ENCODE data around the gene RACGAP1.

GRCh38 chr12:49961993-49962764, 63.1 kb downstream of the RACGAP1 start:
- TF ChIP-seq PBX3 (IDR thresholded peaks at IDR 0.05) (no peak), POLR2AphosphoS5 (IDR thresholded peaks at IDR 0.05; ENCODE audit: low read depth, low read length) (no peak), EZH2phosphoT487 (IDR thresholded peaks at IDR 0.05; ENCODE audit: borderline replicate concordance, low read depth) (no peak), EP300 (IDR thresholded peaks at IDR 0.05; ENCODE audit: borderline replicate concordance in 1 of 2, low read depth in 1 of 2, low read length in 1 of 2) (no peak), RCOR1 (IDR thresholded peaks at IDR 0.05; ENCODE audit: low read length) (no peak), YY1 (IDR thresholded peaks at IDR 0.05; ENCODE audit: low read depth) (no peak), RFX5 (IDR thresholded peaks at IDR 0.05; ENCODE audit: low read length) (no peak), GATA2 (CRISPR knock-in tag; IDR thresholded peaks at IDR 0.05) (no peak), JUND (IDR thresholded peaks at IDR 0.05) (no peak), NFIC (IDR thresholded peaks at IDR 0.05; ENCODE audit: borderline replicate concordance) (no peak)
- TF ChIP-seq, protein P1, sequence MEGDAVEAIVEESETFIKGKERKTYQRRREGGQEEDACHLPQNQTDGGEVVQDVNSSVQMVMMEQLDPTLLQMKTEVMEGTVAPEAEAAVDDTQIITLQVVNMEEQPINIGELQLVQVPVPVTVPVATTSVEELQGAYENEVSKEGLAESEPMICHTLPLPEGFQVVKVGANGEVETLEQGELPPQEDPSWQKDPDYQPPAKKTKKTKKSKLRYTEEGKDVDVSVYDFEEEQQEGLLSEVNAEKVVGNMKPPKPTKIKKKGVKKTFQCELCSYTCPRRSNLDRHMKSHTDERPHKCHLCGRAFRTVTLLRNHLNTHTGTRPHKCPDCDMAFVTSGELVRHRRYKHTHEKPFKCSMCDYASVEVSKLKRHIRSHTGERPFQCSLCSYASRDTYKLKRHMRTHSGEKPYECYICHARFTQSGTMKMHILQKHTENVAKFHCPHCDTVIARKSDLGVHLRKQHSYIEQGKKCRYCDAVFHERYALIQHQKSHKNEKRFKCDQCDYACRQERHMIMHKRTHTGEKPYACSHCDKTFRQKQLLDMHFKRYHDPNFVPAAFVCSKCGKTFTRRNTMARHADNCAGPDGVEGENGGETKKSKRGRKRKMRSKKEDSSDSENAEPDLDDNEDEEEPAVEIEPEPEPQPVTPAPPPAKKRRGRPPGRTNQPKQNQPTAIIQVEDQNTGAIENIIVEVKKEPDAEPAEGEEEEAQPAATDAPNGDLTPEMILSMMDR (IDR thresholded peaks at IDR 0.05), result no peak
- TF ChIP-seq, protein P2, sequence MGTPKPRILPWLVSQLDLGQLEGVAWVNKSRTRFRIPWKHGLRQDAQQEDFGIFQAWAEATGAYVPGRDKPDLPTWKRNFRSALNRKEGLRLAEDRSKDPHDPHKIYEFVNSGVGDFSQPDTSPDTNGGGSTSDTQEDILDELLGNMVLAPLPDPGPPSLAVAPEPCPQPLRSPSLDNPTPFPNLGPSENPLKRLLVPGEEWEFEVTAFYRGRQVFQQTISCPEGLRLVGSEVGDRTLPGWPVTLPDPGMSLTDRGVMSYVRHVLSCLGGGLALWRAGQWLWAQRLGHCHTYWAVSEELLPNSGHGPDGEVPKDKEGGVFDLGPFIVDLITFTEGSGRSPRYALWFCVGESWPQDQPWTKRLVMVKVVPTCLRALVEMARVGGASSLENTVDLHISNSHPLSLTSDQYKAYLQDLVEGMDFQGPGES (IDR thresholded peaks at IDR 0.05; ENCODE audit: low read depth, low read length), result no peak
- TF ChIP-seq, protein P3, sequence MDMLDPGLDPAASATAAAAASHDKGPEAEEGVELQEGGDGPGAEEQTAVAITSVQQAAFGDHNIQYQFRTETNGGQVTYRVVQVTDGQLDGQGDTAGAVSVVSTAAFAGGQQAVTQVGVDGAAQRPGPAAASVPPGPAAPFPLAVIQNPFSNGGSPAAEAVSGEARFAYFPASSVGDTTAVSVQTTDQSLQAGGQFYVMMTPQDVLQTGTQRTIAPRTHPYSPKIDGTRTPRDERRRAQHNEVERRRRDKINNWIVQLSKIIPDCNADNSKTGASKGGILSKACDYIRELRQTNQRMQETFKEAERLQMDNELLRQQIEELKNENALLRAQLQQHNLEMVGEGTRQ (IDR thresholded peaks at IDR 0.05; ENCODE audit: borderline replicate concordance, low read depth, low read length), result no peak
